Measurements from ENCODE around the gene CRYL1.

- TF ChIP-seq CTCF (IDR thresholded peaks at IDR 0.05; ENCODE audit: poor library complexity) (no peak), EZH2 (IDR thresholded peaks at IDR 0.05; ENCODE audit: borderline replicate concordance) (no peak)
Observed at GRCh38 chr13:20441056-20441455, 84.6 kb downstream of the CRYL1 start.
